ENCODE data around the gene AP5S1. TPM values are rescaled to one million over a fixed set of nuclear protein-coding genes. Genes with fewer than 3 reads are reported as not detected.

Gene AP5S1
- total RNA-seq, 1 donor from 2014 or later, result 13.4 TPM

DNA sequence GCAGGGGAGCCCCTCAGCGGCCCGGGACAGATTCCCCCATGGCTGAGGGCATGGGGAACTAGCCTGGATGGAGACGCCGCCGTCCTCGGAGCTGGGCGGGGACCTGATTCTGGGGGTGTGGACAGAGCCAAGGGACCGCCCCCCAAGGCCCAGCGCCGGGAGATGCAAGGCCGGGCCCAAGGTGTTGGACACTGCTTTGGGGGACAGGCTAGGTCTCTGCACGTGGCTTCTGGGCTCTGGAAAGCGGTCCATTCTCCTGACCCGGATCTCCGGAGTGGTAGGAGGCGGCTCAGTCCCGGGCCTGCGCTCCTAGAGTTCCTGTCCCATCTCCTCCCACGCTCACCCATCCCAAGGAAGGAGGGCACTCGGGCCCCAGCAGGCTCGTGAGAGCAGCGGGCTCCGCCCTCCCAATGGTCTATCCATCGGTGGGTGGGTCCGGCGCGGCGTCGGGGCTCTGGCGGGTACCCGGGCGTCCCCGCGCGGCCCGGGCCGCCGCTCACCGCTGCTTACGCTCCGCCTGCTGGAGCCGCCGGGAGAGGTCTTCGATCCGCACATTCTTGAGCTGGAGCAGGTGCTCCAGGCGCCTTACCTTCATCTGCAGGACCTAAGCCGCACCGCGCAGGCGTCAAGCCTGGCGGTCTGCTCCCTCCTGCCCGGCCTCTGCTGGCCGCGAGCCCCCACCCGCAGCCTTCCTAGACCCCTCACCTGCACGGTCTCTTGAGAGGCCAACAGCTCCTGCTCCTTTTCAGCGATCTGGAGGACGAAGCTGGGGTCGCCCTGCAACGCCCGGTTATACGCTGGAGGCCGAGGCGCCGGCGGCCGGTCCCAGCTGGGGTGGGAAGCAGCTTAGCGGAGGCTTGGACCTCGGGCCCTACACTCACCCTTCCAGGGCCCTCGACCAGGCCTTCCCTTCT is 42.4 kb upstream of the AP5S1 start:
- Mint-ChIP-seq H3K27me3 (peaks cover 2% of the 10 kb centered on the region), H3K27ac (no peak overlapping the region), H3K4me3 (peak overlapping the region; percentile 87), H3K9me3 (no peaks in the 10 kb centered on the region), H3K36me3 (ENCODE audit: low read depth) (no peaks in the 10 kb centered on the region), H3K4me1 (peaks cover 37% of the 10 kb centered on the region)
- POLR2A ChIA-PET, result interaction anchor here (0.5 to 3.8 kb wide), 7 partner anchors 8 to 1278 kb away, joined by 3 to 33 read pairs (median 7); partner anchors contain the start of genes ADISSP, AP5S1, CDC25B and CENPB
- DNase-seq, result peak; percentile 52
- CTCF ChIA-PET, result interaction anchor here (0.7 to 3.6 kb wide), 4 partner anchors 8 to 77 kb away, joined by 3 to 18 read pairs (median 3); partner anchors contain the start of genes ADISSP and CENPB
- TF ChIP-seq, protein P1, sequence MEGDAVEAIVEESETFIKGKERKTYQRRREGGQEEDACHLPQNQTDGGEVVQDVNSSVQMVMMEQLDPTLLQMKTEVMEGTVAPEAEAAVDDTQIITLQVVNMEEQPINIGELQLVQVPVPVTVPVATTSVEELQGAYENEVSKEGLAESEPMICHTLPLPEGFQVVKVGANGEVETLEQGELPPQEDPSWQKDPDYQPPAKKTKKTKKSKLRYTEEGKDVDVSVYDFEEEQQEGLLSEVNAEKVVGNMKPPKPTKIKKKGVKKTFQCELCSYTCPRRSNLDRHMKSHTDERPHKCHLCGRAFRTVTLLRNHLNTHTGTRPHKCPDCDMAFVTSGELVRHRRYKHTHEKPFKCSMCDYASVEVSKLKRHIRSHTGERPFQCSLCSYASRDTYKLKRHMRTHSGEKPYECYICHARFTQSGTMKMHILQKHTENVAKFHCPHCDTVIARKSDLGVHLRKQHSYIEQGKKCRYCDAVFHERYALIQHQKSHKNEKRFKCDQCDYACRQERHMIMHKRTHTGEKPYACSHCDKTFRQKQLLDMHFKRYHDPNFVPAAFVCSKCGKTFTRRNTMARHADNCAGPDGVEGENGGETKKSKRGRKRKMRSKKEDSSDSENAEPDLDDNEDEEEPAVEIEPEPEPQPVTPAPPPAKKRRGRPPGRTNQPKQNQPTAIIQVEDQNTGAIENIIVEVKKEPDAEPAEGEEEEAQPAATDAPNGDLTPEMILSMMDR (IDR thresholded peaks at IDR 0.05), result no peak
- peak; percentile 64 for ATAC-seq (ENCODE audit: low read depth)
- intact Hi-C loops (cut with micrococcal nuclease), result loop anchor here (1.0 kb wide), 1 partner anchor 10 kb away; no protein-coding TSS in a partner anchor

GRCh38 chr20:3778976-3779375 is 41.4 kb upstream of the AP5S1 start:
- H3K4me3 Mint-ChIP-seq, result no peak overlapping the region
- peaks cover 2% of the 10 kb centered on the region for H3K27me3 Mint-ChIP-seq
- no peak overlapping the region for H3K27ac Mint-ChIP-seq
- H3K36me3 Mint-ChIP-seq (ENCODE audit: low read depth), result no peaks in the 10 kb centered on the region
- peaks cover 37% of the 10 kb centered on the region for H3K4me1 Mint-ChIP-seq
- H3K9me3 Mint-ChIP-seq, result no peaks in the 10 kb centered on the region
- TF ChIP-seq, protein P1 (IDR thresholded peaks at IDR 0.05), result no peak
- intact Hi-C loops (cut with micrococcal nuclease), result no loop called here
- POLR2A ChIA-PET, result interaction anchor here (0.6 to 3.8 kb wide), 5 partner anchors 7 to 42 kb away, joined by 3 to 33 read pairs (median 9); partner anchors contain the start of genes ADISSP, AP5S1, CDC25B and CENPB
- ATAC-seq (ENCODE audit: low read depth) (no peak), DNase-seq (no peak)
- CTCF ChIA-PET, result interaction anchor here (0.7 to 3.6 kb wide), 2 partner anchors 11 to 76 kb away, joined by 3 to 18 read pairs; partner anchors contain the start of gene ADISSP

DNA sequence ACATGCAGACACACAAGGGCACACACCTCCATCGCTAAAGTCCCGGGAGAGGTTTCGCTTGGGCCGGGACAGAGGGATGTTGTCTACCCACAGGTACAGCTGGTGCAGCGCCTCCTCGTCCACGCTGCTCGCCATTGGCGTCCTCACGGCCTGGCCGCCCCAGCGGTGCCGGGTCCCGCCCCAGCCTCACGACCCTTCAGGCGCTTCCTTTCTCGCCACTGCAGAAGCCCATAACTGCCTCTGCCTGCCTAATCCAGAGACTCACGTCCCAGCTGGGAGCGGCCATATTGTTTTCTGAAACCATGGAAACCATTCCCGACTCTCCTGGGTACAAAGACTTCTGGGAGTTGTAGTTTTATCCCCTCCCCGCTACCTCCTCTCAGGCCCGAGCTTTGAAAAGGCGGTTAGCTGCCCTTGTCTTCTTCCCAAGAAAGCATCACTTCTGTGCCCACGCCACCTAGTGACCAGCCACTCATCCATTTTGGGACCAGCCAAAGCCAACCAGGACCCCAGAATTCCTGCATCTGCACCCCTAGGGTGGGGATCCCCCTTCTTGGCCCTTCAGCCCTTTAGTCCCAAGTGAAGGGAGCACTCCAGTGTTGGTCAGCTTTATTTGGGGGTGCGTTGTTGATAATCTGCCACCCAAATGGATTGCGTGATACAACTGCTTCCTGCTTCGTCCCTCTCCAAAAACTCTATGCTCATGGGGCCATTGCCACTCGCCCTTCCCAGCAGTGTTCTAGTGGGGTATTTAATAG is 39.0 kb upstream of the AP5S1 start, which contains the start of gene SPEF1:
TSS of gene SPEF1 (minus strand) at position 296 of the 758 bp plus-strand sequence. CDS start at position 135, 161 bp downstream.
- CTCF ChIA-PET, result interaction anchor here (0.8 to 1.0 kb wide), 3 partner anchors 12 to 304 kb away, joined by 3 to 5 read pairs (median 3); no protein-coding TSS in a partner anchor

DNA sequence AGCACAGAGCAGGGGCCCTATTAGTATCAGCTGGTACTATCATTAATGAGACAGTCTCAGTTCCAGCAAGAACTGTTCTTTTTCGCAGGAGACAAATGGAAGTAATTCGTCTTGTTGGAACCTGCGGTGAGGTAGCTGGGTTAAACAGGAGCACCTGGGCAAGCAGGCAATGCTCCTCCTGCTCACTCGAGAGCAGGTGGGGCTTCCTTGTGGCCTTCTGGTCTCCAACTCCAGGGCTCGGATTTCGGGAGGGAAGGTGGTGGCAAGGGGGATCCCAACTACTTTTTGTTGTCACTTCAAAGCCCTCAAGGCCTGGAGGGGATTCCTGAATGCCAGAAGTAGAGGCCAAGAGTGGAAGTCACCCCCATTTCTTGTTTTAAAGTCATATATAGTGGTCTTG is 37.8 kb upstream of the AP5S1 start:
- ATAC-seq (ENCODE audit: low read depth) (no peak), DNase-seq (no peak)
- ChIA-PET POLR2A (interaction anchor here (0.7 to 2.5 kb wide), 3 partner anchors 14 to 38 kb away, joined by 3 to 16 read pairs (median 16); partner anchors contain the start of genes ADISSP and AP5S1), CTCF (no interaction called here)
- Mint-ChIP-seq H3K27me3 (peaks cover 2% of the 10 kb centered on the region), H3K9me3 (no peaks in the 10 kb centered on the region), H3K4me3 (no peak overlapping the region), H3K36me3 (ENCODE audit: low read depth) (peaks cover 7% of the 10 kb centered on the region), H3K27ac (peak overlapping the region; percentile 24), H3K4me1 (peaks cover 46% of the 10 kb centered on the region)
- intact Hi-C loops (cut with micrococcal nuclease), result no loop called here
- TF ChIP-seq, protein P1 (IDR thresholded peaks at IDR 0.05), result no peak

More for the DNA sequence above, 39.0 kb upstream of the AP5S1 start, which contains the start of gene SPEF1:
- DNase-seq (no peak), ATAC-seq (ENCODE audit: low read depth) (peak; percentile 67)
- POLR2A ChIA-PET, result interaction anchor here (0.6 to 2.5 kb wide), 8 partner anchors 9 to 114 kb away, joined by 3 to 16 read pairs (median 6); partner anchors contain the start of genes ADISSP and AP5S1
- intact Hi-C loops (cut with micrococcal nuclease), result loop anchor here (1.0 kb wide), 1 partner anchor 13 kb away; no protein-coding TSS in a partner anchor
- Mint-ChIP-seq H3K27ac (peak within 1 kb of the TSS; percentile 74), H3K4me1 (peaks cover 49% of the 10 kb centered on the region), H3K36me3 (ENCODE audit: low read depth) (peaks cover 7% of the 10 kb centered on the region), H3K4me3 (peak within 1 kb of the TSS; percentile 79), H3K9me3 (no peaks in the 10 kb centered on the region), H3K27me3 (peaks cover 2% of the 10 kb centered on the region)
- TF ChIP-seq, protein P1 (IDR thresholded peaks at IDR 0.05), result no peak
